Measurements from ENCODE around the gene STRN3.

The STRN3 gene

GRCh38 chr14:30885840-30886740, 140.1 kb downstream of the STRN3 start:
- Histone ChIP-seq H3K9me3 (ENCODE audit: control insufficient read depth, low read length) (no peaks in the 10 kb centered on the region), H3K27me3 (ENCODE audit: control insufficient read depth, insufficient read depth, low read length) (no peaks in the 10 kb centered on the region), H3K4me1 (no peaks in the 10 kb centered on the region), H3K79me2 (no peaks in the 10 kb centered on the region), H3K36me3 (ENCODE audit: control insufficient read depth, insufficient read depth, low read length) (no peaks in the 10 kb centered on the region), H3K9ac (no peak overlapping the region), H2AFZ (no peak overlapping the region), H3K4me2 (ENCODE audit: low read length) (no peak overlapping the region), H3K27ac (no peak overlapping the region), H3K4me3 (ENCODE audit: low read depth, low read length) (no peak overlapping the region)
- no peak for TF ChIP-seq CTCF (IDR thresholded peaks at IDR 0.05)

- Histone ChIP-seq H3K4me3 (ENCODE audit: low read depth, low read length) (no peak overlapping the region), H3K4me1 (no peaks in the 10 kb centered on the region), H2AFZ (no peak overlapping the region), H3K79me2 (no peaks in the 10 kb centered on the region), H3K9me3 (ENCODE audit: control insufficient read depth, low read length) (no peaks in the 10 kb centered on the region), H3K27me3 (ENCODE audit: control insufficient read depth, insufficient read depth, low read length) (no peaks in the 10 kb centered on the region), H3K36me3 (ENCODE audit: control insufficient read depth, insufficient read depth, low read length) (no peaks in the 10 kb centered on the region), H3K4me2 (ENCODE audit: low read length) (no peak overlapping the region), H3K27ac (no peak overlapping the region), H3K9ac (no peak overlapping the region)
- TF ChIP-seq CTCF (IDR thresholded peaks at IDR 0.05), result no peak
These were observed 141.3 kb downstream of the STRN3 start for GRCh38 chr14:30884901-30885300.

- Histone ChIP-seq H3K9ac (no peak overlapping the region), H3K4me3 (ENCODE audit: low read depth, low read length) (no peak overlapping the region), H3K27me3 (ENCODE audit: control insufficient read depth, insufficient read depth, low read length) (no peaks in the 10 kb centered on the region), H3K9me3 (ENCODE audit: control insufficient read depth, low read length) (no peaks in the 10 kb centered on the region), H2AFZ (no peak overlapping the region), H3K4me1 (no peaks in the 10 kb centered on the region), H3K36me3 (ENCODE audit: control insufficient read depth, insufficient read depth, low read length) (no peaks in the 10 kb centered on the region), H3K4me2 (ENCODE audit: low read length) (no peak overlapping the region), H3K27ac (no peak overlapping the region), H3K79me2 (no peaks in the 10 kb centered on the region)
- TF ChIP-seq CTCF (IDR thresholded peaks at IDR 0.05), result no peak
These were observed 142.5 kb downstream of the STRN3 start for GRCh38 chr14:30883508-30884294.

GRCh38 chr14:30882431-30882830, 143.7 kb downstream of the STRN3 start:
- Histone ChIP-seq H3K79me2 (no peaks in the 10 kb centered on the region), H3K9ac (no peak overlapping the region), H3K27me3 (ENCODE audit: control insufficient read depth, insufficient read depth, low read length) (no peaks in the 10 kb centered on the region), H3K4me1 (no peaks in the 10 kb centered on the region), H3K4me3 (ENCODE audit: low read depth, low read length) (no peak overlapping the region), H2AFZ (no peak overlapping the region), H3K27ac (no peak overlapping the region), H3K36me3 (ENCODE audit: control insufficient read depth, insufficient read depth, low read length) (no peaks in the 10 kb centered on the region), H3K9me3 (ENCODE audit: control insufficient read depth, low read length) (no peaks in the 10 kb centered on the region), H3K4me2 (ENCODE audit: low read length) (no peak overlapping the region)
- TF ChIP-seq CTCF (IDR thresholded peaks at IDR 0.05), result no peak
